Medulla oblongata (tissue), 1 donor: ENCODE results near the gene SEMA5A.
A peak's percentile ranks its signal among the peaks of the same experiment; 100 is the strongest.

ENCODE experiments used
- DNase-seq: peaks from one replicate; pipeline ENCODE4 v3.0.0-alpha.2; 2015; ENCODE audit errors: extremely low spot score

The SEMA5A gene

GRCh38 chr5:9332026-9332425, 213.8 kb downstream of the SEMA5A start:
- DNase-seq: no peak

- DNase-seq: no peak
These were observed 214.5 kb downstream of the SEMA5A start for GRCh38 chr5:9331372-9331771.

GRCh38 chr5:9329125-9329524, 216.8 kb downstream of the SEMA5A start:
- DNase-seq: no peak

GRCh38 chr5:9325549-9325948, 220.3 kb downstream of the SEMA5A start:
- DNase-seq: no peak

GRCh38 chr5:9324348-9325077, 221.4 kb downstream of the SEMA5A start:
- DNase-seq: no peak

GRCh38 chr5:9320652-9321051, 225.2 kb downstream of the SEMA5A start:
- DNase-seq: no peak

GRCh38 chr5:9318031-9318430, 227.8 kb downstream of the SEMA5A start:
- no peak for DNase-seq

GRCh38 chr5:9316733-9317132, 229.1 kb downstream of the SEMA5A start:
- no peak for DNase-seq

GRCh38 chr5:9316041-9316440, 229.8 kb downstream of the SEMA5A start:
- DNase-seq: no peak

- DNase-seq: peak; percentile 13
These were observed 231.3 kb downstream of the SEMA5A start for GRCh38 chr5:9314558-9314957.

- DNase-seq: no peak
These were observed 232.1 kb downstream of the SEMA5A start for GRCh38 chr5:9313751-9314150.

- DNase-seq: no peak
These were observed 238.7 kb downstream of the SEMA5A start for GRCh38 chr5:9307150-9307549.

GRCh38 chr5:9302218-9302617, 243.7 kb downstream of the SEMA5A start:
- DNase-seq: no peak

- no peak for DNase-seq
These were observed 244.7 kb downstream of the SEMA5A start for GRCh38 chr5:9301200-9301599.

GRCh38 chr5:9297134-9297533, 248.7 kb downstream of the SEMA5A start:
- no peak for DNase-seq

- DNase-seq: no peak
These were observed 250.4 kb downstream of the SEMA5A start for GRCh38 chr5:9295466-9295801.

GRCh38 chr5:9294793-9295465, 250.9 kb downstream of the SEMA5A start:
- no peak for DNase-seq

GRCh38 chr5:9288234-9288633, 257.6 kb downstream of the SEMA5A start:
- peak; percentile 72 for DNase-seq

GRCh38 chr5:9284781-9285307, 261.0 kb downstream of the SEMA5A start:
- DNase-seq: no peak

- DNase-seq: no peak
These were observed 261.6 kb downstream of the SEMA5A start for GRCh38 chr5:9284272-9284671.

GRCh38 chr5:9283473-9283872, 262.4 kb downstream of the SEMA5A start:
- DNase-seq: no peak

GRCh38 chr5:9283021-9283420, 262.9 kb downstream of the SEMA5A start:
- no peak for DNase-seq

- no peak for DNase-seq
These were observed 263.7 kb downstream of the SEMA5A start for GRCh38 chr5:9282211-9282610.
